ENCODE measurements around the gene CCDC144A.
"Not testable (repeated sequence)": the region's sequence is repeated elsewhere in the genome, so short reads cannot be mapped to it uniquely, and the experiment has no call there.

Gene CCDC144A

GRCh38 chr17:16676676-16677268 is 13.3 kb upstream of the CCDC144A start:
- Histone ChIP-seq H4K20me1 (ENCODE audit: insufficient read depth, low read length) (no peaks in the 10 kb centered on the region), H3K9me3 (replicated peaks; ENCODE audit: insufficient read depth, low read length) (no peaks in the 10 kb centered on the region), H3K27ac (ENCODE audit: low read length) (no peak overlapping the region), H3K4me1 (ENCODE audit: low read length) (no peaks in the 10 kb centered on the region), H3K9ac (ENCODE audit: low read length) (no peak overlapping the region), H3K9me2 (replicated peaks; ENCODE audit: insufficient read depth, low read length) (no peaks in the 10 kb centered on the region), H3K27me3 (replicated peaks; ENCODE audit: insufficient read depth, low read length) (no peaks in the 10 kb centered on the region), H3K36me3 (replicated peaks; ENCODE audit: insufficient read depth, low read length) (no peaks in the 10 kb centered on the region), H3K4me2 (ENCODE audit: low read depth, low read length) (no peak overlapping the region), H2AFZ (ENCODE audit: low read length) (no peak overlapping the region), H3K79me2 (ENCODE audit: low read length) (no peaks in the 10 kb centered on the region), H3K4me3 (ENCODE audit: low read length) (no peak overlapping the region), H3F3A (ENCODE audit: insufficient read depth, low read length) (no peaks in the 10 kb centered on the region)
- DNase-seq = no peak
- TF ChIP-seq EZH2 (optimal IDR thresholded peaks at IDR 0.05; ENCODE audit: low read depth, low read length) (no peak), EZH2phosphoT487 (IDR thresholded peaks at IDR 0.05; ENCODE audit: low read length) (no peak)
- TF ChIP-seq, protein P1, sequence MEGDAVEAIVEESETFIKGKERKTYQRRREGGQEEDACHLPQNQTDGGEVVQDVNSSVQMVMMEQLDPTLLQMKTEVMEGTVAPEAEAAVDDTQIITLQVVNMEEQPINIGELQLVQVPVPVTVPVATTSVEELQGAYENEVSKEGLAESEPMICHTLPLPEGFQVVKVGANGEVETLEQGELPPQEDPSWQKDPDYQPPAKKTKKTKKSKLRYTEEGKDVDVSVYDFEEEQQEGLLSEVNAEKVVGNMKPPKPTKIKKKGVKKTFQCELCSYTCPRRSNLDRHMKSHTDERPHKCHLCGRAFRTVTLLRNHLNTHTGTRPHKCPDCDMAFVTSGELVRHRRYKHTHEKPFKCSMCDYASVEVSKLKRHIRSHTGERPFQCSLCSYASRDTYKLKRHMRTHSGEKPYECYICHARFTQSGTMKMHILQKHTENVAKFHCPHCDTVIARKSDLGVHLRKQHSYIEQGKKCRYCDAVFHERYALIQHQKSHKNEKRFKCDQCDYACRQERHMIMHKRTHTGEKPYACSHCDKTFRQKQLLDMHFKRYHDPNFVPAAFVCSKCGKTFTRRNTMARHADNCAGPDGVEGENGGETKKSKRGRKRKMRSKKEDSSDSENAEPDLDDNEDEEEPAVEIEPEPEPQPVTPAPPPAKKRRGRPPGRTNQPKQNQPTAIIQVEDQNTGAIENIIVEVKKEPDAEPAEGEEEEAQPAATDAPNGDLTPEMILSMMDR (IDR thresholded peaks at IDR 0.05; ENCODE audit: low read length) = no peak

GRCh38 chr17:16683290-16684138 is 6.5 kb upstream of the CCDC144A start:
- H4K20me1 ChIP-seq (ENCODE audit: insufficient read depth, low read length); H3K4me2 ChIP-seq (ENCODE audit: low read depth, low read length); H3K36me3 ChIP-seq (replicated peaks; ENCODE audit: insufficient read depth, low read length); H3K9ac ChIP-seq (ENCODE audit: low read length); H3K9me2 ChIP-seq (replicated peaks; ENCODE audit: insufficient read depth, low read length); H3K27ac ChIP-seq (ENCODE audit: low read length); DNase-seq; H3F3A ChIP-seq (ENCODE audit: insufficient read depth, low read length); H3K27me3 ChIP-seq (replicated peaks; ENCODE audit: insufficient read depth, low read length); H3K79me2 ChIP-seq (ENCODE audit: low read length); H3K4me3 ChIP-seq (ENCODE audit: low read length); H3K9me3 ChIP-seq (replicated peaks; ENCODE audit: insufficient read depth, low read length); H3K4me1 ChIP-seq (ENCODE audit: low read length); H2AFZ ChIP-seq (ENCODE audit: low read length): not testable (repeated sequence)

GRCh38 chr17:16686019-16686418 is 4.0 kb upstream of the CCDC144A start:
- H3K27ac ChIP-seq (ENCODE audit: low read length); H3K9me2 ChIP-seq (replicated peaks; ENCODE audit: insufficient read depth, low read length); H3K36me3 ChIP-seq (replicated peaks; ENCODE audit: insufficient read depth, low read length); H3K79me2 ChIP-seq (ENCODE audit: low read length); H3K4me1 ChIP-seq (ENCODE audit: low read length); DNase-seq; H3F3A ChIP-seq (ENCODE audit: insufficient read depth, low read length); H2AFZ ChIP-seq (ENCODE audit: low read length); H3K4me3 ChIP-seq (ENCODE audit: low read length); H3K27me3 ChIP-seq (replicated peaks; ENCODE audit: insufficient read depth, low read length); H4K20me1 ChIP-seq (ENCODE audit: insufficient read depth, low read length); H3K4me2 ChIP-seq (ENCODE audit: low read depth, low read length); H3K9ac ChIP-seq (ENCODE audit: low read length); H3K9me3 ChIP-seq (replicated peaks; ENCODE audit: insufficient read depth, low read length): not testable (repeated sequence)

- H3F3A ChIP-seq (ENCODE audit: insufficient read depth, low read length); H3K4me1 ChIP-seq (ENCODE audit: low read length); H3K4me2 ChIP-seq (ENCODE audit: low read depth, low read length); H3K9me3 ChIP-seq (replicated peaks; ENCODE audit: insufficient read depth, low read length); DNase-seq; H4K20me1 ChIP-seq (ENCODE audit: insufficient read depth, low read length); H3K9ac ChIP-seq (ENCODE audit: low read length); H3K79me2 ChIP-seq (ENCODE audit: low read length); H3K9me2 ChIP-seq (replicated peaks; ENCODE audit: insufficient read depth, low read length); H3K27me3 ChIP-seq (replicated peaks; ENCODE audit: insufficient read depth, low read length); H2AFZ ChIP-seq (ENCODE audit: low read length); H3K27ac ChIP-seq (ENCODE audit: low read length); H3K36me3 ChIP-seq (replicated peaks; ENCODE audit: insufficient read depth, low read length); H3K4me3 ChIP-seq (ENCODE audit: low read length): not testable (repeated sequence)
Observed at GRCh38 chr17:16687151-16687550, 2.9 kb upstream of the CCDC144A start.

- not testable (repeated sequence) for H3K4me1 ChIP-seq (ENCODE audit: low read length); H3K36me3 ChIP-seq (replicated peaks; ENCODE audit: insufficient read depth, low read length); H3K27me3 ChIP-seq (replicated peaks; ENCODE audit: insufficient read depth, low read length); H3K9ac ChIP-seq (ENCODE audit: low read length); H3K4me3 ChIP-seq (ENCODE audit: low read length); H2AFZ ChIP-seq (ENCODE audit: low read length); H4K20me1 ChIP-seq (ENCODE audit: insufficient read depth, low read length); H3K9me3 ChIP-seq (replicated peaks; ENCODE audit: insufficient read depth, low read length); H3K9me2 ChIP-seq (replicated peaks; ENCODE audit: insufficient read depth, low read length); H3K27ac ChIP-seq (ENCODE audit: low read length); H3K4me2 ChIP-seq (ENCODE audit: low read depth, low read length); H3K79me2 ChIP-seq (ENCODE audit: low read length); DNase-seq; H3F3A ChIP-seq (ENCODE audit: insufficient read depth, low read length)
Observed at GRCh38 chr17:16690447-16690846, 406 bp downstream of the CCDC144A start.

GRCh38 chr17:16697603-16698002 is 7.6 kb downstream of the CCDC144A start:
- not testable (repeated sequence) for H3K9me2 ChIP-seq (replicated peaks; ENCODE audit: insufficient read depth, low read length); H3K4me3 ChIP-seq (ENCODE audit: low read length); H3K9me3 ChIP-seq (replicated peaks; ENCODE audit: insufficient read depth, low read length); H3K4me2 ChIP-seq (ENCODE audit: low read depth, low read length); H4K20me1 ChIP-seq (ENCODE audit: insufficient read depth, low read length); H3K4me1 ChIP-seq (ENCODE audit: low read length); H3K27ac ChIP-seq (ENCODE audit: low read length); H3K36me3 ChIP-seq (replicated peaks; ENCODE audit: insufficient read depth, low read length); H3F3A ChIP-seq (ENCODE audit: insufficient read depth, low read length); H3K79me2 ChIP-seq (ENCODE audit: low read length); H3K27me3 ChIP-seq (replicated peaks; ENCODE audit: insufficient read depth, low read length); DNase-seq; H3K9ac ChIP-seq (ENCODE audit: low read length); H2AFZ ChIP-seq (ENCODE audit: low read length)

Measured in MM.1S (cell line).